Stimulated activated CD8-positive, alpha-beta memory T cell treated with anti-CD3 and anti-CD28 coated beads, Interleukin-4, amount 100 ng/mL, for 1 hour (primary cell): ENCODE data around the gene SLC24A4.

ENCODE experiments used
- DNase-seq, 2 donors: peaks; one replicate each; pipeline ENCODE4 v3.0.0-alpha.2; 2020; ENCODE audit warnings: low read depth in 2 of 2, low spot score in 1 of 2

Gene SLC24A4

DNA sequence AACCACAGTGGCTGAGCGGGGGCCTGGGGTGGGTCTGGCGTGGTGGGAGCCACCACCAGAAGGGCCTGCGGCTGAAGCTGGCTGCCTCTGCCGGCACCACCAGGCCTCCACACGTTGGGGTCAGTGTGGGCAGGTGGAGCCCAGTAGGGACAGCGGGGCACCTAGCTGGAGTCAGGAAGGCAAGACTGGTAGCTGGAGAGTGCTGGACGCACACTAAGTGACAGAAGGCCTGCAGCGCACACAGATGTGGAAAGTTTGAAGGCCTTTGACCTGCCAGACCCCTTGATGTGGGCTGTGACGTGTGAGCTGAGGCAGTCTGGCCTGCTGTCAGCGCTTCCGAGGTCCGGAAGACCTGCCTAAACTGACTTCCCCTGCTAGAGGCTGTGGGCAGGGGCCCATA is 216.9 kb downstream of the SLC24A4 start:
- DNase-seq: no peak

DNA sequence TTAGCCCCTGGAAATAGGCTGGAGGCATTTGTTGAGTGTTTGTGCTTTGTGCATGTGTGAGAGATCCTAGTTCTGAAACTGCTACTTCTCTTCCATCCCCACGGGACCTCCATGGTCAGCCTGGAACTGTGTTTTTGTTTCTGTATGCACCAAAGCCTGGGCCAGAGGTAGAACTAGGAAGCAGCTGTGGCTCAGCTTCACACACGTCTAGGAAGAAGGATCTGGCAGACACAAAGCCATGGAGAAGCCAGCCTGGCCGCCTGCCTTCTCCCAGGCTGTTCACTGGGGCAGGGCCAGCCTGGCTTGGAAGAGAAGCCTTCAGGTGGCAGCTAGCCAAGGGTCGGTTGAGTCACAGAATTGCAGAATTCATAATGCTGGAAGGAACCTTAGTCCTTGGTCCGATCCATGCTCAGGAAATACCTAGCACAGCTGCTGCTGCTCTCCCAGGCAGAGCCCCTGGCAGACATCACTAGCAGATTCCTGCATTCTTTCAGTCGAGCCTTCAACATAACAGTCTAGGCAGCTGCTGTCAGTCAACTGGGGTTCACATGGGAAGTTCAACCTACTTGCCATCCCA is 217.6 kb downstream of the SLC24A4 start:
- no peak for DNase-seq

DNA sequence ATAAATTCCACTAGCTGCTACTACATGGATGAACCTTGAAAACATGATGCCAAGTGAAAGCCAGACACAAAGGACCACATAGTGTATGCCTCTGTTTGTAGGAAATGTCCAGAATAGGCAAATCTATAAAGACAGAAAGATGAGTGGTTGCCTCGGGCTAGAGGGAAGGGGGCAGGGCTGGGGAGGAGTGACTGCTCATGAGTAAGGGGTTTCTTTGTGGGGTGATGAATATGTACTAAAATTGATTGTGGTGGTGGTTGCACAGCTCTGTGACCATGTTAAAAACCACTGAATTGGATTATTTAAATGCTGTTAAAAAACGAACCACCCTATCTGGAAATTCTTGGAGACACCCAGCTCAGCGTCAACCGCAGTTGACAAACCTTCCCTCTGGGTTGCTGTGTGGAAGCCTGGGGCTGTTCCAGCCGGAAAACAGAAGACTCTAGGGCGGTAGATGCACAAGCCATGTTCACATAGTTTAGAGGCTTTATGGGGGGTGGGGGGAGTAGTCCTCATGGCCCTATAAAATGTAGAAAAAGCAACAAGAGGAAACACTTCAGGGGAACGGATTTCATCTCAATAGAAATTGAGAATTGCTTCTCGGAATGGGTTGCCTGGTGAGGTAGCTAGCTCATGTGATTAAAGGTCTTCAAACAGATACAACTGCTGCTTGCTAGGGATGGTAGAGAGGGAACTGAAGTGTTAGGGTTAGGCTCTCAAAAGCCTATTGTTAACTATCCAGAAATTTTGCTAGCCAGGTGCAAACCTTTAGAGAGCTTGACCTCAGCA is 220.0 kb downstream of the SLC24A4 start:
- no peak for DNase-seq

DNA sequence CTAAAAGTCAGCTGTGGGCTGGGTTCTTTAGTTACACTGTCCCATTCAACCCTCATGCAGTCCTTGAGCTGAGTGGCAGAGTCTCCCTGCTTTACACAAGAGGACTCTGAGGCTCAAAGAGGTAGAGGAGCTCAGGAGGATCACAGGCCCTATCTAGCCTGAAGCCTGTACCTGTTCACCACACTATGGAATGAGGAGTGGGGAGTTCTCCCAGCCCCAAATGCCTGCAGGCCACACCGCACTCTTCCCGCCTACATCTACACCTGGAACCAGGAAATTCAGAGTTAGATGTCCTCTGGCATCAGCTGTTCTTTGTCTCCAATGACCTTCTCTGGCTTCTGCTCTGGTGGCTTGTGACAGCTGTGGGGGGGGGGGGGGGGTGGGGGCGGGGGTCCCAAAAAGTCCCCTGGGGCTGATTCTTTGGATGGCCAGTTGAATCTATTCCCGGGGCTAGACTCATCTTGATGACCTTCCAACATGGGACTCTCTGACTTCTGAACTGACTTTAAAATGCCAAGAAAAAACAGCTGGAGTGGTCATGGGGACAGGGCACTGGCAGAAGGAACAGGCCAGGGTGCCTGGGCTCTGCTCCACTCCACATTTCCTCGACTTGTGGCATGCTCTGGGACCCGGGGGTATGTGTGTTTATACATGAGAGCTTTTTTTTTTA is 221.2 kb downstream of the SLC24A4 start:
- no peak for DNase-seq

GRCh38 chr14:92546347-92547053 is 223.5 kb downstream of the SLC24A4 start:
- no peak for DNase-seq

- DNase-seq: no peak
Measured at GRCh38 chr14:92549105-92549858, 226.3 kb downstream of the SLC24A4 start.

- DNase-seq: no peak
Measured at GRCh38 chr14:92549859-92550230, 226.9 kb downstream of the SLC24A4 start.
